ENCODE measurements around the gene SNORC. TPM values are rescaled to one million over a fixed set of nuclear protein-coding genes. Genes with fewer than 3 reads are reported as not detected.
"Not testable (repeated sequence)": the region's sequence is repeated elsewhere in the genome, so short reads cannot be mapped to it uniquely, and the experiment has no call there.

The SNORC gene
- total and polyA plus RNA-seq, 2 of the 13 experiments (the other 11 are each of a cell fraction or from before 2014, with no cell fraction given), result 59.1 to 86.1 TPM

- TF ChIP-seq, protein P1, sequence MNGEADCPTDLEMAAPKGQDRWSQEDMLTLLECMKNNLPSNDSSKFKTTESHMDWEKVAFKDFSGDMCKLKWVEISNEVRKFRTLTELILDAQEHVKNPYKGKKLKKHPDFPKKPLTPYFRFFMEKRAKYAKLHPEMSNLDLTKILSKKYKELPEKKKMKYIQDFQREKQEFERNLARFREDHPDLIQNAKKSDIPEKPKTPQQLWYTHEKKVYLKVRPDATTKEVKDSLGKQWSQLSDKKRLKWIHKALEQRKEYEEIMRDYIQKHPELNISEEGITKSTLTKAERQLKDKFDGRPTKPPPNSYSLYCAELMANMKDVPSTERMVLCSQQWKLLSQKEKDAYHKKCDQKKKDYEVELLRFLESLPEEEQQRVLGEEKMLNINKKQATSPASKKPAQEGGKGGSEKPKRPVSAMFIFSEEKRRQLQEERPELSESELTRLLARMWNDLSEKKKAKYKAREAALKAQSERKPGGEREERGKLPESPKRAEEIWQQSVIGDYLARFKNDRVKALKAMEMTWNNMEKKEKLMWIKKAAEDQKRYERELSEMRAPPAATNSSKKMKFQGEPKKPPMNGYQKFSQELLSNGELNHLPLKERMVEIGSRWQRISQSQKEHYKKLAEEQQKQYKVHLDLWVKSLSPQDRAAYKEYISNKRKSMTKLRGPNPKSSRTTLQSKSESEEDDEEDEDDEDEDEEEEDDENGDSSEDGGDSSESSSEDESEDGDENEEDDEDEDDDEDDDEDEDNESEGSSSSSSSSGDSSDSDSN (CRISPR knock-in tag; IDR thresholded peaks at IDR 0.05), result no peak
- TF ChIP-seq, protein P2, sequence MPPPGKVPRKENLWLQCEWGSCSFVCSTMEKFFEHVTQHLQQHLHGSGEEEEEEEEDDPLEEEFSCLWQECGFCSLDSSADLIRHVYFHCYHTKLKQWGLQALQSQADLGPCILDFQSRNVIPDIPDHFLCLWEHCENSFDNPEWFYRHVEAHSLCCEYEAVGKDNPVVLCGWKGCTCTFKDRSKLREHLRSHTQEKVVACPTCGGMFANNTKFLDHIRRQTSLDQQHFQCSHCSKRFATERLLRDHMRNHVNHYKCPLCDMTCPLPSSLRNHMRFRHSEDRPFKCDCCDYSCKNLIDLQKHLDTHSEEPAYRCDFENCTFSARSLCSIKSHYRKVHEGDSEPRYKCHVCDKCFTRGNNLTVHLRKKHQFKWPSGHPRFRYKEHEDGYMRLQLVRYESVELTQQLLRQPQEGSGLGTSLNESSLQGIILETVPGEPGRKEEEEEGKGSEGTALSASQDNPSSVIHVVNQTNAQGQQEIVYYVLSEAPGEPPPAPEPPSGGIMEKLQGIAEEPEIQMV (CRISPR knock-in tag; IDR thresholded peaks at IDR 0.05; ENCODE audit: low read depth), result no peak
These were observed 20.0 kb upstream of the SNORC start (continued) for GRCh38 chr2:232850039-232850438.

- CTCF ChIA-PET (ENCODE audit: low intra/inter-chr PET ratio, low total read pairs), result interaction anchor here (1.8 to 2.7 kb wide), 2 partner anchors 18 to 177 kb away, joined by 9 to 20 read pairs; partner anchors contain the start of gene SNORC
- H3K4me1 ChIP-seq (ENCODE audit: insufficient read depth, low read length), result peaks cover 38% of the 10 kb centered on the region
- intact Hi-C loops (cut with micrococcal nuclease; ENCODE audit: unreplicated experiment), result not testable (repeated sequence)
These were observed 18.0 kb upstream of the SNORC start for GRCh38 chr2:232852081-232852480.

More at GRCh38 chr2:232852081-232852480, 18.0 kb upstream of the SNORC start:
- not testable (repeated sequence) for H3K9ac ChIP-seq (ENCODE audit: insufficient read depth, low read depth, low read length); H3K79me2 ChIP-seq (ENCODE audit: insufficient read depth, low read length); H2AFZ ChIP-seq (ENCODE audit: low read length); H3K27me3 ChIP-seq (ENCODE audit: control insufficient read depth in 1 of 2, insufficient read depth in 2 of 2, low read length in 2 of 2); H3K4me2 ChIP-seq (ENCODE audit: low read depth, low read length); H3K9me3 ChIP-seq (ENCODE audit: low read length); H4K20me1 ChIP-seq (ENCODE audit: insufficient read depth, low read length); BruUV-seq (replicated peaks); FAIRE-seq; H3K27ac ChIP-seq (ENCODE audit: extremely low read length, insufficient read depth, low read length); ATAC-seq; H3K4me3 ChIP-seq (replicated peaks in 1 of 3; ENCODE audit: insufficient read depth in 1 of 3, low read depth in 2 of 3, low read length in 3 of 3); DNase-seq (ENCODE audit: low spot score)
- in situ Hi-C loops (cut with HindIII; ENCODE audit: extremely low pct_ligation_motif_present, low pct_unique_long_range_greater_than_20kb), result loop anchor here (5.0 to 10.0 kb wide), 2 partner anchors 173 to 200 kb away; no protein-coding TSS in a partner anchor
- POLR2A ChIA-PET, result interaction anchor here (11.3 kb wide), 1 partner anchor 20 kb away, joined by 297 read pairs; the partner anchor contains the start of gene SNORC
- peaks cover 23 to 58% of the 10 kb centered on the region in 2 experiments for H3K36me3 ChIP-seq (replicated peaks in 1 of 2; ENCODE audit: control insufficient read depth in 1 of 2, insufficient read depth in 2 of 2, low read length in 2 of 2)
- 98% methylated on average over 11 of the region's 11 CpGs for whole genome bisulfite sequencing (ENCODE audit: low lambda C conversion rate)
